HL-60 (cell line): ENCODE measurements around the gene KRT74.

Source experiments
- CTCF ChIP-seq: IDR thresholded peaks from one replicate; pipeline ENCODE4 v1.5.1; 2011; ENCODE audit warnings: low read length, control low read depth, inconsistent platforms; ENCODE audit not compliant: insufficient read depth
- GABPA ChIP-seq: IDR thresholded peaks from 2 replicates; pipeline ENCODE4 v1.6.1; 2012; ENCODE audit warnings: low read depth
- POLR2AphosphoS5 ChIP-seq: IDR thresholded peaks from 2 replicates; pipeline ENCODE4 v1.6.1; 2012; ENCODE audit warnings: low read depth
- REST ChIP-seq: IDR thresholded peaks from 2 replicates; pipeline ENCODE4 v1.6.1; 2012; ENCODE audit warnings: low read depth; ENCODE audit not compliant: insufficient replicate concordance
- SPI1 ChIP-seq: IDR thresholded peaks from 2 replicates; pipeline ENCODE4 v1.6.1; 2012; ENCODE audit warnings: low read depth, mild to moderate bottlenecking, borderline replicate concordance

DNA sequence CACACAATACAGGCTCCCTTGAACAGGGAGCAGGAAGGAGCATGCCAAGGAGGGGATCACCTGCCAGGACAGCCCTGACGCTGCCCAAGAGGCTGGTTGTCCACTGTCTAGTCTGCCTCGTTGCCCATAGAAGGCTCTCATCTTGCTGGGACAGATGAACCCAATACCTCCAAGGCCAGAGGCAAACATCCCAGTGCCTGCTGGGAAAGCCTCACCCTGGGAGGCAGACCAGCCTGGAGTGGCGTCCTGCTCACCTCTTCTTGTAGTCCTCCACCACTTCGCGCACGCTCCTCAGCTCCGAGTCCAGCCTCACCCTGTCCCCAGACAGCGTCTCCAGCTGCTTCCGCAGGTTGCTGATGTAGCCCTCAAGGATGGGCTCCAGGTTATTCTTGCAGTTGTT lies 42.3 kb upstream of the KRT74 start:
- TF ChIP-seq CTCF (no peak), POLR2AphosphoS5 (no peak), SPI1 (no peak), REST (no peak), GABPA (no peak)
